Thyroid gland (tissue), 4 donors: ENCODE measurements around the gene OTOS.

Experiments
- CTCF ChIP-seq, 6 experiments: fragments of 200-600 bp in 3 of 6; fragments of 450-650 bp in 3 of 6; sonication (generic) in 3 of 6; IDR thresholded peaks; one replicate each; pipeline ENCODE4 v1.5.1; 2016 to 2019; ENCODE audit warnings: antibody characterized with exemption in 6 of 6, mild to moderate bottlenecking in 2 of 6, inconsistent platforms in 1 of 6, moderate library complexity in 1 of 6
- POLR2A ChIP-seq, 2 donors: fragments of 450-650 bp; IDR thresholded peaks; one replicate each; pipeline ENCODE4 v1.6.1; 2017; ENCODE audit warnings: antibody characterized with exemption in 2 of 2, mild to moderate bottlenecking in 2 of 2, moderate library complexity in 1 of 2

DNA sequence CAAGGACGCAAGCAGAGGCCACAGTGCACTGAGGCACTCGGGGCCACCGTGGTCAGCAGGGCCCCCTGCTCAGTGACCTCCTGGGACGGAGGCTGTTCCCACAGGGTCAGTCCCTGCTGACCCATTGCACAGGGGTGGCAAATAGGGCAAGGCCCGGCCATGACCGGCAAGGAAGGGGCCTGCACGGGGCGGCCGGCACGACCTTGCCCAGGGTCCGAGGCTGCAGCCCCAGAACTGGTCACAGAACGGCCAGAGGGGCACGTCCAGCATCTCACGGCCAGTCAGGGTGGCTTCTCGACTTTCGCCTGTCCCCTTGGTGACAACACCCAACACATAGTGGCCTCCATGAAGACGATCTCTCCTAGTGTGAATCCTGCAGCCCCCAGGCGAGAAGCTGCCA lies 27.6 kb upstream of the OTOS start:
- TF ChIP-seq CTCF (IDR thresholded peaks at IDR 0.05) (no peak), POLR2A (IDR thresholded peaks at IDR 0.05) (no peak)
